ENCODE data around the gene TSPEAR.

DNA sequence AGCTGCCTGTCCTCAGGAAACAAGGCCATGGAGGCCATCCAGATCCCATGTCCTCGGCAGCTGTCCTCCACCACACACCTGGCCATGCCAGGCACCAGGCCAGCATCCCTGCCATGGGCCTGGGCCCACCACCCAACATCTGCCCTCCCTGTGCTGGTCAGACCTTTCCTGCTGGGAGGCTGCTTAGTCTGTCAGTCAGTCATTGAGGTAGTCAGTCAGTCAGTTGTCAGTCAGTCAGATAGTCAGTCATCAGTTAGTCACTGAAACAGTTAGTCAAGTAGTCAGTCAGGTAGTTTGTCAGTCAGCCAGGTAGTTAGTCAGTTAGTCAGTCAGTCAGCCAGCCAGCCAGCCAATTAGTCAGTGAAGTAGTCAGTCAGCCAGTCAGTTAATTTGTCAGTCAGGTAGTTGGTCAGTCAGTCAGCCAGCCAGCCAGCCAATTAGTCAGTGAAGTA, 188.6 kb downstream of the TSPEAR start:
- TF ChIP-seq, protein P1, sequence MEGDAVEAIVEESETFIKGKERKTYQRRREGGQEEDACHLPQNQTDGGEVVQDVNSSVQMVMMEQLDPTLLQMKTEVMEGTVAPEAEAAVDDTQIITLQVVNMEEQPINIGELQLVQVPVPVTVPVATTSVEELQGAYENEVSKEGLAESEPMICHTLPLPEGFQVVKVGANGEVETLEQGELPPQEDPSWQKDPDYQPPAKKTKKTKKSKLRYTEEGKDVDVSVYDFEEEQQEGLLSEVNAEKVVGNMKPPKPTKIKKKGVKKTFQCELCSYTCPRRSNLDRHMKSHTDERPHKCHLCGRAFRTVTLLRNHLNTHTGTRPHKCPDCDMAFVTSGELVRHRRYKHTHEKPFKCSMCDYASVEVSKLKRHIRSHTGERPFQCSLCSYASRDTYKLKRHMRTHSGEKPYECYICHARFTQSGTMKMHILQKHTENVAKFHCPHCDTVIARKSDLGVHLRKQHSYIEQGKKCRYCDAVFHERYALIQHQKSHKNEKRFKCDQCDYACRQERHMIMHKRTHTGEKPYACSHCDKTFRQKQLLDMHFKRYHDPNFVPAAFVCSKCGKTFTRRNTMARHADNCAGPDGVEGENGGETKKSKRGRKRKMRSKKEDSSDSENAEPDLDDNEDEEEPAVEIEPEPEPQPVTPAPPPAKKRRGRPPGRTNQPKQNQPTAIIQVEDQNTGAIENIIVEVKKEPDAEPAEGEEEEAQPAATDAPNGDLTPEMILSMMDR (IDR thresholded peaks at IDR 0.05) = no peak
- no peak for TF ChIP-seq EZH2 (IDR thresholded peaks at IDR 0.05; ENCODE audit: borderline replicate concordance, insufficient read depth, low read depth, low read length, poor library complexity, severe bottlenecking)

Measured in B cell (primary cell).